ENCODE data around the gene HSPG2. TPM values are rescaled to one million over a fixed set of nuclear protein-coding genes. Genes with fewer than 3 reads are reported as not detected.
"Not testable (repeated sequence)": the region's sequence is repeated elsewhere in the genome, so short reads cannot be mapped to it uniquely, and the experiment has no call there.

HSPG2 gene
- total RNA-seq, 1 donor from 2014 or later: 28.7 TPM

- H3K36me3 ChIP-seq (ENCODE audit: control insufficient read depth, insufficient read depth, low read length): no peaks in the 10 kb centered on the region
- DNase-seq (ENCODE audit: low read depth) (no peak), FAIRE-seq (no peak)
- TF ChIP-seq CTCF (IDR thresholded peaks at IDR 0.05; ENCODE audit: insufficient read depth, low read length, severe bottlenecking): no peak
- H3K27me3 ChIP-seq (ENCODE audit: control insufficient read depth, insufficient read depth, low read length): no peaks in the 10 kb centered on the region
- no peak overlapping the region for H3K4me3 ChIP-seq (ENCODE audit: low read depth, low read length)
Measured at GRCh38 chr1:21951226-21951870, 14.2 kb upstream of the HSPG2 start.

GRCh38 chr1:21950734-21951133, 13.6 kb upstream of the HSPG2 start:
- Histone ChIP-seq H3K4me3 (ENCODE audit: low read depth, low read length) (no peak overlapping the region), H3K36me3 (ENCODE audit: control insufficient read depth, insufficient read depth, low read length) (no peaks in the 10 kb centered on the region), H3K27me3 (ENCODE audit: control insufficient read depth, insufficient read depth, low read length) (no peaks in the 10 kb centered on the region)
- DNase-seq (ENCODE audit: low read depth): no peak
- TF ChIP-seq CTCF (IDR thresholded peaks at IDR 0.05; ENCODE audit: insufficient read depth, low read length, severe bottlenecking): no peak
- FAIRE-seq: peak; percentile 7

- Histone ChIP-seq H3K27me3 (ENCODE audit: control insufficient read depth, insufficient read depth, low read length) (no peaks in the 10 kb centered on the region), H3K4me3 (ENCODE audit: low read depth, low read length) (no peak overlapping the region), H3K36me3 (ENCODE audit: control insufficient read depth, insufficient read depth, low read length) (no peaks in the 10 kb centered on the region)
- no peak for TF ChIP-seq CTCF (IDR thresholded peaks at IDR 0.05; ENCODE audit: insufficient read depth, low read length, severe bottlenecking)
- DNase-seq (ENCODE audit: low read depth) (no peak), FAIRE-seq (no peak)
Measured at GRCh38 chr1:21946836-21947587, 9.9 kb upstream of the HSPG2 start.

- H3K27me3 ChIP-seq (ENCODE audit: control insufficient read depth, insufficient read depth, low read length): no peaks in the 10 kb centered on the region
- no peak for DNase-seq (ENCODE audit: low read depth)
- FAIRE-seq: no peak
- H3K4me3 ChIP-seq (ENCODE audit: low read depth, low read length): no peak overlapping the region
- no peak for TF ChIP-seq CTCF (IDR thresholded peaks at IDR 0.05; ENCODE audit: insufficient read depth, low read length, severe bottlenecking)
- H3K36me3 ChIP-seq (ENCODE audit: control insufficient read depth, insufficient read depth, low read length): no peaks in the 10 kb centered on the region
Measured at GRCh38 chr1:21944733-21945073, 7.6 kb upstream of the HSPG2 start.

- not testable (repeated sequence) for H3K36me3 ChIP-seq (ENCODE audit: control insufficient read depth, insufficient read depth, low read length); FAIRE-seq; H3K27me3 ChIP-seq (ENCODE audit: control insufficient read depth, insufficient read depth, low read length); H3K4me3 ChIP-seq (ENCODE audit: low read depth, low read length)
- DNase-seq (ENCODE audit: low read depth): peak; percentile 67
Measured at GRCh38 chr1:21942959-21943640, 6.0 kb upstream of the HSPG2 start.

GRCh38 chr1:21942464-21942863, 5.4 kb upstream of the HSPG2 start:
- Histone ChIP-seq H3K27me3 (ENCODE audit: control insufficient read depth, insufficient read depth, low read length) (no peaks in the 10 kb centered on the region), H3K4me3 (ENCODE audit: low read depth, low read length) (no peak overlapping the region), H3K36me3 (ENCODE audit: control insufficient read depth, insufficient read depth, low read length) (no peaks in the 10 kb centered on the region)
- FAIRE-seq (no peak), DNase-seq (ENCODE audit: low read depth) (no peak)
- TF ChIP-seq CTCF (IDR thresholded peaks at IDR 0.05; ENCODE audit: insufficient read depth, low read length, severe bottlenecking): no peak

Measured in bronchial epithelial cell (primary cell).